ENCODE data around the gene SSC4D. TPM values are rescaled to one million over a fixed set of nuclear protein-coding genes. Genes with fewer than 3 reads are reported as not detected.

SSC4D gene
- total and polyA plus RNA-seq, 9 of the 15 experiments (the other 6 are each of a cell fraction or from before 2014, with no cell fraction given) = 0.06 to 1.1 (median 0.85) TPM; not detected in 1

DNA sequence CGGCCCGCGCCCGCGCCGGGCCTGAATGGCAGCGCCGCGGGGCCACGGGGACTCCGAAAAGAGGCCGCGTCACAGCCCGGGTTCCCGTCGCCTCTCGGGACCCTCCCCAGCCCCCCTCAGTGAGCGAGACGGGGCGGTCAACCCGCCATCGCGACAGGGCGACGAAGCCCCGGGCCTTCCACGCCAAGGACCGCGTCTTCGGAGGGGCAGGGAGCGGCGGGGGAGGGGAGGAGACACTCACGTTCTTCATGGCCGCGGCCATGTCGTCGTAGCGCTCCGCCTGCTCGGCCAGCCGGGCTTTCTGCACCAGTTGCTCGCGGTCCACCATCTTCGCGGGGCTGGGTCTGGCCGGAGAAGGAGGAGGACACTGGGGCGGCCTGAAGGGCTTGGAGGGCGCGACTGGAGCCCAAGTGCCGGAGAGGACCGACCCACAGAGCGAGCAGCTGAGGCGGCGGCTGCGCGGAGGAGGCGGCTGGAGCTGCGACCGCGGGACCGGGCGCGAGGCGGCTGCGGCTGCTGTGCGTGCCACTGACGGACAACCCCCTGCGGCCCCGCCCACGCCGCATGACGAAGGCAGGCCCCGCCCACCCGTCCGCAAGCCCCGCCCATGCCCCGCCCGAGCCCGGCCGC lies 50.9 kb downstream of the SSC4D start, which contains the start of gene YWHAG (continued):
- no peak for TF ChIP-seq JUNB (CRISPR knock-in tag; conservative IDR thresholded peaks at IDR 0.05)
- TF ChIP-seq ZNF707 (CRISPR knock-in tag; conservative IDR thresholded peaks at IDR 0.05) = no peak
- no peak for TF ChIP-seq ZC3H11A (IDR thresholded peaks at IDR 0.05; ENCODE audit: low read depth, low read length)
- no peak for TF ChIP-seq CREB3 (tag; conservative IDR thresholded peaks at IDR 0.05; ENCODE audit: low read depth)
- no peak for TF ChIP-seq ZSCAN29 (IDR thresholded peaks at IDR 0.05)
- no peak for TF ChIP-seq PTTG1 (tag; IDR thresholded peaks at IDR 0.05; ENCODE audit: low read depth)
- no peak for TF ChIP-seq CSDE1 (IDR thresholded peaks at IDR 0.05)
- no peak for TF ChIP-seq MECOM (CRISPR knock-in tag; IDR thresholded peaks at IDR 0.05)
- TF ChIP-seq COPS2 (conservative IDR thresholded peaks at IDR 0.05) = no peak
- peak; percentile 96 for TF ChIP-seq POLR2AphosphoS5 (IDR thresholded peaks at IDR 0.05; ENCODE audit: control insufficient read depth, insufficient read depth, low read depth, low read length)
- TF ChIP-seq ZBTB5 (IDR thresholded peaks at IDR 0.05) = no peak
- no peak for TF ChIP-seq HMBOX1 (IDR thresholded peaks at IDR 0.05)
- TF ChIP-seq HDAC3 (IDR thresholded peaks at IDR 0.05; ENCODE audit: borderline replicate concordance, partially characterized antibody) = no peak
- TF ChIP-seq RCOR1 (IDR thresholded peaks at IDR 0.05; ENCODE audit: borderline replicate concordance in 1 of 2, low read depth in 2 of 2, low read length in 2 of 2) = no peak
- TF ChIP-seq, protein P1, sequence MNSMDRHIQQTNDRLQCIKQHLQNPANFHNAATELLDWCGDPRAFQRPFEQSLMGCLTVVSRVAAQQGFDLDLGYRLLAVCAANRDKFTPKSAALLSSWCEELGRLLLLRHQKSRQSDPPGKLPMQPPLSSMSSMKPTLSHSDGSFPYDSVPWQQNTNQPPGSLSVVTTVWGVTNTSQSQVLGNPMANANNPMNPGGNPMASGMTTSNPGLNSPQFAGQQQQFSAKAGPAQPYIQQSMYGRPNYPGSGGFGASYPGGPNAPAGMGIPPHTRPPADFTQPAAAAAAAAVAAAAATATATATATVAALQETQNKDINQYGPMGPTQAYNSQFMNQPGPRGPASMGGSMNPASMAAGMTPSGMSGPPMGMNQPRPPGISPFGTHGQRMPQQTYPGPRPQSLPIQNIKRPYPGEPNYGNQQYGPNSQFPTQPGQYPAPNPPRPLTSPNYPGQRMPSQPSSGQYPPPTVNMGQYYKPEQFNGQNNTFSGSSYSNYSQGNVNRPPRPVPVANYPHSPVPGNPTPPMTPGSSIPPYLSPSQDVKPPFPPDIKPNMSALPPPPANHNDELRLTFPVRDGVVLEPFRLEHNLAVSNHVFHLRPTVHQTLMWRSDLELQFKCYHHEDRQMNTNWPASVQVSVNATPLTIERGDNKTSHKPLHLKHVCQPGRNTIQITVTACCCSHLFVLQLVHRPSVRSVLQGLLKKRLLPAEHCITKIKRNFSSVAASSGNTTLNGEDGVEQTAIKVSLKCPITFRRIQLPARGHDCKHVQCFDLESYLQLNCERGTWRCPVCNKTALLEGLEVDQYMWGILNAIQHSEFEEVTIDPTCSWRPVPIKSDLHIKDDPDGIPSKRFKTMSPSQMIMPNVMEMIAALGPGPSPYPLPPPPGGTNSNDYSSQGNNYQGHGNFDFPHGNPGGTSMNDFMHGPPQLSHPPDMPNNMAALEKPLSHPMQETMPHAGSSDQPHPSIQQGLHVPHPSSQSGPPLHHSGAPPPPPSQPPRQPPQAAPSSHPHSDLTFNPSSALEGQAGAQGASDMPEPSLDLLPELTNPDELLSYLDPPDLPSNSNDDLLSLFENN (IDR thresholded peaks at IDR 0.05; ENCODE audit: low read depth in 2 of 2, low read length in 2 of 2) = no peak
- TF ChIP-seq ESRRB (CRISPR knock-in tag; IDR thresholded peaks at IDR 0.05; ENCODE audit: borderline replicate concordance) = no peak
- TF ChIP-seq, protein P2, sequence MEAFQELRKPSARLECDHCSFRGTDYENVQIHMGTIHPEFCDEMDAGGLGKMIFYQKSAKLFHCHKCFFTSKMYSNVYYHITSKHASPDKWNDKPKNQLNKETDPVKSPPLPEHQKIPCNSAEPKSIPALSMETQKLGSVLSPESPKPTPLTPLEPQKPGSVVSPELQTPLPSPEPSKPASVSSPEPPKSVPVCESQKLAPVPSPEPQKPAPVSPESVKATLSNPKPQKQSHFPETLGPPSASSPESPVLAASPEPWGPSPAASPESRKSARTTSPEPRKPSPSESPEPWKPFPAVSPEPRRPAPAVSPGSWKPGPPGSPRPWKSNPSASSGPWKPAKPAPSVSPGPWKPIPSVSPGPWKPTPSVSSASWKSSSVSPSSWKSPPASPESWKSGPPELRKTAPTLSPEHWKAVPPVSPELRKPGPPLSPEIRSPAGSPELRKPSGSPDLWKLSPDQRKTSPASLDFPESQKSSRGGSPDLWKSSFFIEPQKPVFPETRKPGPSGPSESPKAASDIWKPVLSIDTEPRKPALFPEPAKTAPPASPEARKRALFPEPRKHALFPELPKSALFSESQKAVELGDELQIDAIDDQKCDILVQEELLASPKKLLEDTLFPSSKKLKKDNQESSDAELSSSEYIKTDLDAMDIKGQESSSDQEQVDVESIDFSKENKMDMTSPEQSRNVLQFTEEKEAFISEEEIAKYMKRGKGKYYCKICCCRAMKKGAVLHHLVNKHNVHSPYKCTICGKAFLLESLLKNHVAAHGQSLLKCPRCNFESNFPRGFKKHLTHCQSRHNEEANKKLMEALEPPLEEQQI (IDR thresholded peaks at IDR 0.05) = no peak
- TF ChIP-seq FOXK2 (conservative IDR thresholded peaks at IDR 0.05 in 1 of 2, IDR thresholded peaks at IDR 0.05 in 1 of 2; ENCODE audit: low read depth in 2 of 2) = no peak

Data from K562 (cell line).